Neural progenitor cell (in vitro differentiated cells): ENCODE measurements around the gene INPP5E.

Experiments
- CTCF ChIP-seq: fragments of 200-600 bp; sonication (generic); IDR thresholded peaks from 2 replicates; pipeline ENCODE4 v1.5.1; 2017; ENCODE audit warnings: antibody characterized with exemption, mild to moderate bottlenecking
- EZH2phosphoT487 ChIP-seq: fragments of 200-600 bp; sonication (generic); IDR thresholded peaks from 2 replicates; pipeline ENCODE4 v1.6.1; 2017; ENCODE audit warnings: antibody characterized with exemption

GRCh38 chr9:136405481-136405880 is 34.2 kb downstream of the INPP5E start:
- TF ChIP-seq CTCF (no peak), EZH2phosphoT487 (no peak)
